Peyer's patch (tissue), 4 donors: ENCODE data around the gene DIAPH2. TPM values are rescaled to one million over a fixed set of nuclear protein-coding genes. Genes with fewer than 3 reads are reported as not detected.
"Not testable (repeated sequence)": the region's sequence is repeated elsewhere in the genome, so short reads cannot be mapped to it uniquely, and the experiment has no call there.

Source experiments
- DNase-seq, 3 donors: peaks; one replicate each; pipeline ENCODE4 v3.0.0-alpha.2; 2017 to 2019
- H3K27ac ChIP-seq, 4 donors: fragments of 200-600 bp; sonication (generic); one replicate each; pipeline ENCODE4 v1.5.1; 2016 to 2019
- H3K27me3 ChIP-seq, 2 donors: fragments of 200-600 bp; sonication (generic); one replicate each; pipeline ENCODE4 v1.5.1; 2019
- H3K36me3 ChIP-seq, 3 donors: fragments of 200-600 bp; sonication (generic); one replicate each; pipeline ENCODE4 v1.5.1; 2016 to 2019
- H3K4me1 ChIP-seq, 4 donors: fragments of 200-600 bp; sonication (generic); one replicate each; pipeline ENCODE4 v1.5.1; 2016 to 2019
- H3K4me3 ChIP-seq, 4 donors: fragments of 200-600 bp; sonication (generic); 1 replicate in 3 of 4; 2 replicates in 1 of 4; pipeline ENCODE4 v1.5.1; 2016 to 2019; ENCODE audit warnings: mild to moderate bottlenecking in 1 of 4
- H3K9me3 ChIP-seq, 4 donors: fragments of 200-600 bp; sonication (generic); one replicate each; pipeline ENCODE4 v1.5.1; 2016 to 2019; ENCODE audit warnings: mild to moderate bottlenecking in 1 of 4
- CTCF ChIP-seq, 6 experiments: fragments of 450-650 bp in 4 of 6; fragments of 200-600 bp in 2 of 6; sonication (generic) in 1 of 6; IDR thresholded peaks; one replicate each; pipeline ENCODE4 v1.5.1; 2017 to 2019; ENCODE audit warnings: antibody characterized with exemption in 6 of 6, mild to moderate bottlenecking in 3 of 6, moderate library complexity in 1 of 6
- POLR2A ChIP-seq, 2 donors: fragments of 450-650 bp; IDR thresholded peaks; one replicate each; pipeline ENCODE4 v1.5.1; 2017; ENCODE audit warnings: antibody characterized with exemption in 2 of 2, mild to moderate bottlenecking in 2 of 2, moderate library complexity in 2 of 2
- total RNA-seq, 4 donors: library from RNA; depleted of rRNA; stranded (reverse); fragments of >200 nt; gene quantifications; one replicate each; pipeline ENCODE4 v1.1.0, GENCODE V29; 2016

Gene DIAPH2
- total RNA-seq, 4 donors from 2014 or later, result 15.1 to 114 (median 33.0) TPM

- Histone ChIP-seq H3K36me3 (no peaks in the 10 kb centered on the region), H3K4me1 (no peaks in the 10 kb centered on the region), H3K9me3 (no peaks in the 10 kb centered on the region), H3K27me3 (no peaks in the 10 kb centered on the region), H3K4me3 (no peak overlapping the region), H3K27ac (no peak overlapping the region)
- DNase-seq, result no peak
- no peak for TF ChIP-seq POLR2A (IDR thresholded peaks at IDR 0.05)
- no peak for TF ChIP-seq CTCF (IDR thresholded peaks at IDR 0.05)
These were observed 156.7 kb downstream of the DIAPH2 start for GRCh38 chrX:96841325-96841724.

- H3K4me1 ChIP-seq, H3K4me3 ChIP-seq, H3K27me3 ChIP-seq, H3K36me3 ChIP-seq, H3K27ac ChIP-seq, DNase-seq, H3K9me3 ChIP-seq: not testable (repeated sequence)
These were observed 157.2 kb downstream of the DIAPH2 start for GRCh38 chrX:96841866-96842265.

- H3K27ac ChIP-seq, result no peak overlapping the region
- no peak for DNase-seq
- TF ChIP-seq POLR2A (IDR thresholded peaks at IDR 0.05) (no peak), CTCF (IDR thresholded peaks at IDR 0.05) (no peak)
- H3K36me3 ChIP-seq, result no peaks in the 10 kb centered on the region
- no peaks in the 10 kb centered on the region for H3K27me3 ChIP-seq
- H3K4me1 ChIP-seq, result no peaks in the 10 kb centered on the region
- H3K4me3 ChIP-seq, result no peak overlapping the region
- H3K9me3 ChIP-seq, result no peaks in the 10 kb centered on the region
These were observed 158.9 kb downstream of the DIAPH2 start for GRCh38 chrX:96843566-96843965.

- TF ChIP-seq CTCF (IDR thresholded peaks at IDR 0.05) (no peak), POLR2A (IDR thresholded peaks at IDR 0.05) (no peak)
- Histone ChIP-seq H3K9me3 (no peaks in the 10 kb centered on the region), H3K27ac (no peak overlapping the region), H3K4me1 (no peaks in the 10 kb centered on the region), H3K36me3 (no peaks in the 10 kb centered on the region), H3K27me3 (no peaks in the 10 kb centered on the region), H3K4me3 (no peak overlapping the region)
- DNase-seq, result no peak
These were observed 162.2 kb downstream of the DIAPH2 start for GRCh38 chrX:96846841-96847240.

- H3K36me3 ChIP-seq, H3K4me3 ChIP-seq, H3K27me3 ChIP-seq, H3K27ac ChIP-seq, H3K4me1 ChIP-seq, H3K9me3 ChIP-seq, DNase-seq: not testable (repeated sequence)
These were observed 174.8 kb downstream of the DIAPH2 start for GRCh38 chrX:96859422-96859821.

GRCh38 chrX:96861218-96861617, 176.6 kb downstream of the DIAPH2 start:
- no peak for TF ChIP-seq POLR2A (IDR thresholded peaks at IDR 0.05)
- TF ChIP-seq CTCF (IDR thresholded peaks at IDR 0.05), result no peak
- no peak for DNase-seq
- Histone ChIP-seq H3K27ac (no peak overlapping the region), H3K27me3 (no peaks in the 10 kb centered on the region), H3K4me1 (no peaks in the 10 kb centered on the region), H3K36me3 (no peaks in the 10 kb centered on the region), H3K4me3 (no peak overlapping the region), H3K9me3 (no peaks in the 10 kb centered on the region)

- no peaks in the 10 kb centered on the region for H3K27me3 ChIP-seq
- no peak for TF ChIP-seq CTCF (IDR thresholded peaks at IDR 0.05)
- no peak for TF ChIP-seq POLR2A (IDR thresholded peaks at IDR 0.05)
- H3K27ac ChIP-seq, result no peak overlapping the region
- H3K4me3 ChIP-seq, result no peak overlapping the region
- no peaks in the 10 kb centered on the region for H3K36me3 ChIP-seq
- DNase-seq, result no peak
- H3K9me3 ChIP-seq, result no peaks in the 10 kb centered on the region
- H3K4me1 ChIP-seq, result no peaks in the 10 kb centered on the region
These were observed 177.0 kb downstream of the DIAPH2 start for GRCh38 chrX:96861661-96862060.
